ENCODE measurements around the gene TRMO. TPM values are rescaled to one million over a fixed set of nuclear protein-coding genes. Genes with fewer than 3 reads are reported as not detected.

TRMO gene
- total RNA-seq, result 9.1 and 13.2 TPM in 2 replicates
- 4.5 and 8.2 TPM in 2 replicates for polyA plus RNA-seq

DNA sequence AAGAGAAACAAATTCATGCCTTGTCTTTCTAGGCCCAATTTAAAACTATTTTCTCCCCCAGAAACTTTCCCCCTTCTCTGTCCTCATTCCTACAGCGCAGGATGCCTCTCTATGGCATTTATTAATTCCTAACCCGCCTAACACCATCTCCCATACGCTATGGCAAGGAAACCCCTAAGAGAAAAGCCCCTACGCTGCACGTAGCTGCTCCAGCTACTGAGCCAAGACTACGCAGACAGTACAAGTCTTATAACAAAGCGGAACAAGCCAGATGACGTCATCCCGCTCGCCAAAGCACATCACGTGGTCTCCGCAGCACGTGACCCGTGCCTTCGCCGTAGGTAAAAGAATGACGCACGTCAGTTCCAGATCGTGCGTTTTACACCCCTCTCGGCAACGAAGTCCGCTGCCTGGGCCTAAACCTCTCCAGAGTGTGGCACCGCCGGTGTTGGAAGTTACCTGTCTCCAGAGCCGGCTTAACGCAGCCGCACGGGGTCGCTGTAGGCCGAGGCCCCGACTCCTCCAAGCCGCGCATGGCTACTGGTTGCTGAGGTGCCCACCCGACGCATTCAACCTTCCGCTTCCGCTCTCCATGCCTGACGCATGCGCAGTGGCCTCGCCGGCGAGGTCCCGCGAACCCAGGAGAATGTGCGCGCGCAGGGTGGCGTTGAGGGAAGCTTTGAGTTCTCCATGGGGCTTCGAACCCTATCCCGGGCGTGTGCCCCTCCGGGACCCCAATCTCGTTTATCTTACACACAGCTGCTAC lies at the start of gene TRMO:
TRMO (minus strand) TSS at position 542 of the 766 bp plus-strand sequence; CDS start at position 535, 7 bp downstream.
- peak; percentile 95 to 99 for DNase-seq (ENCODE audit: low read depth in 1 of 2, low spot score in 1 of 2)
- peak within 1 kb of the TSS; percentile 97 for H3K27ac ChIP-seq
- no peaks in the 10 kb centered on the region for H3K9me3 ChIP-seq (ENCODE audit: low read depth)
- TF ChIP-seq CTCF (IDR thresholded peaks at IDR 0.05; ENCODE audit: low read depth, low read length), result peak; percentile 67
- no peaks in the 10 kb centered on the region for H3K36me3 ChIP-seq
- peak within 1 kb of the TSS; percentile 48 for H3K4me3 ChIP-seq
- H3K27me3 ChIP-seq, result peaks cover 33% of the 10 kb centered on the region
- no peaks in the 10 kb centered on the region for H3K4me1 ChIP-seq (ENCODE audit: low read depth)

DNA sequence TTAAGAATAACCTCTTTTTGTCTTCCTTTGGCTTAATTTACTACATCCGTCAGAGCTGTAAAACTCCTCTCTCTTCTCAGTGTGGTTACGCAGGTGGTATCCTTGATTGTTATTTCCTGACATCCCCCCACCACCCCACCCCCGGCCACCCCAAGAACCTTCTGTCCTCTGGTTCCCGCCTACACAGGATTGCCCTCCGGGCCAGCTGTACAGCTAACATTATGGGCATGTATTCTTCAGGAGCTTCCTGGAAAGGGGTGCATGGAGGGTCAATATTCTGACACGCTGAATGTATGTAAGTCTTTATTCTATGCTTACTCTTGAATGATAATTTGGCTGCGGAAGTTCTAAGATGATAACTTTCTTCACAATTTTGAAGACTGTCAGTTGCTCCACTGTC lies 47.9 kb upstream of the TRMO start:
- no peaks in the 10 kb centered on the region for H3K9me3 ChIP-seq (ENCODE audit: low read depth)
- TF ChIP-seq CTCF (IDR thresholded peaks at IDR 0.05; ENCODE audit: low read depth, low read length), result no peak
- peaks cover 82% of the 10 kb centered on the region for H3K27me3 ChIP-seq
- H3K27ac ChIP-seq, result no peak overlapping the region
- DNase-seq (ENCODE audit: low read depth in 1 of 2, low spot score in 1 of 2), result no peak
- H3K4me1 ChIP-seq (ENCODE audit: low read depth), result no peaks in the 10 kb centered on the region
- no peak overlapping the region for H3K4me3 ChIP-seq
- H3K36me3 ChIP-seq, result no peaks in the 10 kb centered on the region

GRCh38 chr9:97969014-97969413 lies 46.7 kb upstream of the TRMO start:
- Histone ChIP-seq H3K36me3 (no peaks in the 10 kb centered on the region), H3K9me3 (ENCODE audit: low read depth) (no peaks in the 10 kb centered on the region), H3K4me3 (no peak overlapping the region), H3K27me3 (peaks cover 88% of the 10 kb centered on the region), H3K27ac (no peak overlapping the region), H3K4me1 (ENCODE audit: low read depth) (no peaks in the 10 kb centered on the region)
- no peak for DNase-seq (ENCODE audit: low read depth in 1 of 2, low spot score in 1 of 2)
- TF ChIP-seq CTCF (IDR thresholded peaks at IDR 0.05; ENCODE audit: low read depth, low read length), result no peak

GRCh38 chr9:97966493-97966892 lies 44.2 kb upstream of the TRMO start:
- no peak for DNase-seq (ENCODE audit: low read depth in 1 of 2, low spot score in 1 of 2)
- TF ChIP-seq CTCF (IDR thresholded peaks at IDR 0.05; ENCODE audit: low read depth, low read length), result no peak
- Histone ChIP-seq H3K4me1 (ENCODE audit: low read depth) (no peaks in the 10 kb centered on the region), H3K27ac (no peak overlapping the region), H3K9me3 (ENCODE audit: low read depth) (no peaks in the 10 kb centered on the region), H3K27me3 (peaks cover 78% of the 10 kb centered on the region), H3K36me3 (no peaks in the 10 kb centered on the region), H3K4me3 (no peak overlapping the region)

GRCh38 chr9:97964901-97965300 lies 42.6 kb upstream of the TRMO start:
- TF ChIP-seq CTCF (IDR thresholded peaks at IDR 0.05; ENCODE audit: low read depth, low read length), result no peak
- Histone ChIP-seq H3K36me3 (no peaks in the 10 kb centered on the region), H3K9me3 (ENCODE audit: low read depth) (no peaks in the 10 kb centered on the region), H3K27ac (no peak overlapping the region), H3K4me3 (no peak overlapping the region), H3K27me3 (peaks cover 62% of the 10 kb centered on the region), H3K4me1 (ENCODE audit: low read depth) (no peaks in the 10 kb centered on the region)
- DNase-seq (ENCODE audit: low read depth in 1 of 2, low spot score in 1 of 2), result no peak

Measured in cardiac muscle cell (in vitro differentiated cells and primary cell).